HG03442 (cell line): ENCODE measurements around the gene DYSF.

ENCODE experiments used
- ATAC-seq: cut with Tn5 transposase; IDR thresholded peaks from one replicate; pipeline ENCODE4 v1.9.1; 2021; ENCODE audit warnings: mild to moderate bottlenecking, moderate library complexity; ENCODE audit not compliant: unreplicated experiment

Gene DYSF

GRCh38 chr2:71598526-71598925 lies 145.2 kb downstream of the DYSF start:
- no peak for ATAC-seq

GRCh38 chr2:71599038-71599437 lies 145.7 kb downstream of the DYSF start:
- no peak for ATAC-seq

GRCh38 chr2:71599646-71600236 lies 146.4 kb downstream of the DYSF start:
- ATAC-seq = no peak

- no peak for ATAC-seq
These were observed 147.2 kb downstream of the DYSF start for GRCh38 chr2:71600555-71600954.

- ATAC-seq = no peak
These were observed 148.1 kb downstream of the DYSF start for GRCh38 chr2:71601136-71602114.

- no peak for ATAC-seq
These were observed 148.7 kb downstream of the DYSF start for GRCh38 chr2:71602115-71602495.

GRCh38 chr2:71602581-71602980 lies 149.2 kb downstream of the DYSF start:
- no peak for ATAC-seq

- no peak for ATAC-seq
These were observed 150.0 kb downstream of the DYSF start for GRCh38 chr2:71603311-71603811.

GRCh38 chr2:71603851-71604725 lies 150.7 kb downstream of the DYSF start:
- ATAC-seq = no peak

GRCh38 chr2:71604726-71605120 lies 151.4 kb downstream of the DYSF start:
- no peak for ATAC-seq

GRCh38 chr2:71605173-71605641 lies 151.8 kb downstream of the DYSF start:
- no peak for ATAC-seq

GRCh38 chr2:71605781-71606241 lies 152.4 kb downstream of the DYSF start:
- ATAC-seq = no peak

GRCh38 chr2:71606244-71606643 lies 152.9 kb downstream of the DYSF start:
- no peak for ATAC-seq

GRCh38 chr2:71607151-71607889 lies 154.0 kb downstream of the DYSF start:
- ATAC-seq = no peak

GRCh38 chr2:71608034-71608433 lies 154.7 kb downstream of the DYSF start:
- no peak for ATAC-seq

GRCh38 chr2:71608441-71608840 lies 155.1 kb downstream of the DYSF start:
- ATAC-seq = no peak

- no peak for ATAC-seq
These were observed 155.7 kb downstream of the DYSF start for GRCh38 chr2:71609029-71609428.

- no peak for ATAC-seq
These were observed 156.1 kb downstream of the DYSF start for GRCh38 chr2:71609441-71609840.

- no peak for ATAC-seq
These were observed 156.6 kb downstream of the DYSF start for GRCh38 chr2:71609958-71610357.

- no peak for ATAC-seq
These were observed 157.3 kb downstream of the DYSF start for GRCh38 chr2:71610671-71611070.
